Erythroblast (primary cell): ENCODE results near the gene GAN.

Source experiments
- GATA1 ChIP-seq: IDR thresholded peaks from 2 replicates; pipeline ENCODE4 v1.6.1; 2011; ENCODE audit warnings: low read depth, mild to moderate bottlenecking, control low read depth, low read length, moderate library complexity
- POLR2A ChIP-seq: IDR thresholded peaks from 2 replicates; pipeline ENCODE4 v1.6.1; 2011; ENCODE audit warnings: mild to moderate bottlenecking, low read length

DNA sequence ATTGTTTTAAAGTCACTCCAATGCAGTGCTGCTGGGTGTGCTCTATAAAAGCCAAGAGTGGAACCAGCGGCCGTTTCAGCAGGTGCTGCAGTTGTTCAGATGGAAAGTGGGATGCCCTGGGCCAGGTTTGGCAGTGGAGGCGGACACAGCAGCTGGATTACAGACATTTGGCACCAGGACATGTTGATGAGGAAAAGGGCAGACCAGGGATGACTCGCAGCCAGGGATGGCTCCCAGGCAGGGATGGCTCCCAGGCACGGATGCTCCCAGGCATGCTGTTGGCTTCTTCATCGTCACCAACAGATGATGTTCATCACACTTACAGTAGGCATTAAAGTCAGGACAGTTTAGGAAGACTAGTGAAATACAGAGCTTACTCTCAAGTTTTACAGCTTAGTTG is 10.0 kb downstream of the GAN start:
- TF ChIP-seq POLR2A (no peak), GATA1 (no peak)
